ENCODE results near the gene HECTD4.

GRCh38 chr12:112367965-112368364 is 14.3 kb downstream of the HECTD4 start:
- TF ChIP-seq MYNN (IDR thresholded peaks at IDR 0.05) = no peak
- no peak for TF ChIP-seq MYNN (CRISPR knock-in tag; IDR thresholded peaks at IDR 0.05)
- no peak for TF ChIP-seq HMGXB4 (CRISPR knock-in tag; IDR thresholded peaks at IDR 0.05)
- no peak for TF ChIP-seq ZSCAN29 (IDR thresholded peaks at IDR 0.05)
- TF ChIP-seq TAF7 (tag; IDR thresholded peaks at IDR 0.05) = no peak
- no peak for TF ChIP-seq CTCF (IDR thresholded peaks at IDR 0.05 in 2 of 3, conservative IDR thresholded peaks at IDR 0.05 in 1 of 3; ENCODE audit: insufficient read depth in 2 of 3, low read depth in 1 of 3, low read length in 3 of 3)
- TF ChIP-seq NKRF (IDR thresholded peaks at IDR 0.05; ENCODE audit: borderline replicate concordance) = no peak
- no peak for TF ChIP-seq ZFX (CRISPR knock-in tag; IDR thresholded peaks at IDR 0.05)
- no peak for TF ChIP-seq POLR2A (conservative IDR thresholded peaks at IDR 0.05)
- no peak for TF ChIP-seq ZZZ3 (IDR thresholded peaks at IDR 0.05)
- TF ChIP-seq TBP (optimal IDR thresholded peaks at IDR 0.05; ENCODE audit: low read depth, low read length) = no peak

Data from K562 (cell line).